ENCODE results near the gene MFAP4.

Gene MFAP4

DNA sequence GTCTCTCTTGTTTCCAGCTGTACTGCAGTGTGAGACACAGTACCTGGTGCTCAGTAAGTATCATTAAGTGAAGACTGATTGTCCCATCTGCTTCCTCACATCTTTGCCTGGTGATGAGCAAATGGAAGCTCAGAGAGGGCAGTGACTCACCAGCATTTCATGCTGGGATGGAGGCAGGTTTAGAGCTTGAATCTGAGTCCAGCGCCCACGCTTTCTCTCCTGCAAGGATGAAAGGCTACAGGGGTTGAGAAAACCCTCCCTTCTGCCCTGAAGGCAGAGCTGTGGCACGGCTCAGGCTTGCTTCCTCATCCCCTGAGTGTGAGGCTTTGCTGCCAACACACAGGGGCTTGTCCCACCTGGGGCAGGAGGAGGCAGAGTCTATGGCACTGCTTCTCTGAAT lies 22.5 kb upstream of the MFAP4 start:
- peak in 1 of 2 donors; percentile 14 for DNase-seq

DNA sequence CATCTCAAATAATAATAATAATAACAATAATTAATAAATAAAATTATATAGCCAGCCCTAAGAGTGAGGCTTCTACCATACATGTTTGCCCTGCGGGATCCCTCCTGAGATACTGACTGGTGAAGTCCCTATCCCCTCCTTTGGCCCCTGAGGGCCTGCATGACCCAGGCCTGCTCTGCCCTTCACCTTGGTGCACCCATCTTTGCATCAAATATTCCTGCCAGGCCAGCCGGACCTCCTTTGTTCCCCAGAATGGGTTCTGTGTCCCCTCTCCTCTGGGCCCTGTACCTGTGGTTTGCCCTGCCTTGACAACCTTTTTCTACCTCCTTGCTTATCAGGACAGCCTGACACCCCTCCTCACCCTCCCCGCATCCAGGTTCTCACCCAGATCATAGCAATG lies 22.1 kb upstream of the MFAP4 start:
- no peak for DNase-seq

DNA sequence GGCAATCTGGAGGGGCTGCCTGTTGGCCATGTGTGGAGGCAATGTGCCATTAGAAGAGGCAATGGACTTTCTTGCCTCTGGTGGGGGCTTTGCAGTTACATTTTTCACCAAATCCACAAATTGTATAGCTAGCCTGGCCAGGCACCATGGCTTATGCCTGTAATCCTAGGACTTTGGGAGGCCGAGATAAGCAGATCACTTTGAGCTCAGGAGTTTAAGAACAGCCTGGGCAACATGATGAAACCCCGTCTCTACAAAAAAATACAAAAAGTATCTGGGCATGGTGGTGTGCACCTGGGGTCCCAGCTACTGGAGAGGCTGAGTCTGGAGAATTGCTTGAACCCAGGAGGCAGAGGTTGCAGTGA lies 21.3 kb upstream of the MFAP4 start:
- no peak for DNase-seq

DNA sequence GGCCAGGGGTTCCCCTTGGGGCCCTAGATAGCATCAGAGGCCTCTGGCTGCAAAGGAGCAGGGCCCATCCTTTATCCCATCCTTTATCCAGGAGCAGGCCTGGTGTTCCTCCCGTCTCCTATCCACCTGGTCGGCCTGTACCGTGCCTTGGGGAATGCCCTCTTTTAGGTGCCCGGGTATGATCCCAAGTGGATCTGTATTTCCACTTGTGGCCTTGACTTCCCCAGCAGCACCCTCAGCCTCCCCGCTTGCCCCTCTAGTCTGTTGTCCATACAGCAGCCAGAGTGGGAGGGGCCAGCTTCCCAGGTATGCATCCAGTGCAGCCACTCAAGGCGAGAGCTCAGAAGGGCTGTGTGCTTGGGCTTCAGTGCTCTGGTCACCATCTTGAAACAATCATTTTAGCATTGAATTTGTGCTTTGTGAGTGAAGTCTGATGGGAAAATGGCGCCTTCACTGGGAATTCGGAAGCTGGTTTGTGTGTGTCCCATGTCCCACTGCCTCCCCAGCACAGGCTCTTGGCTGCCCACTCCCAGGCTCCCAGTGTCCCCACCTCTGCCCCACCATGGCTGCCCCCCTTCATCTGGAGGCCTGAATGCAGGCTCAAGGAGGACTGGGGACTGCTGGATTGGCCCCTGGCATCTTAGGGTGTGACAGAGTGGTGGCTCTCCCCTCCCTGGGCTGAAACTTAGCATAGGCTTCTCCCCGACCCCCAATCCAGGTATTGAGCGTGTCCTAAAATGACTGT lies 20.8 kb upstream of the MFAP4 start:
- DNase-seq: no peak

DNA sequence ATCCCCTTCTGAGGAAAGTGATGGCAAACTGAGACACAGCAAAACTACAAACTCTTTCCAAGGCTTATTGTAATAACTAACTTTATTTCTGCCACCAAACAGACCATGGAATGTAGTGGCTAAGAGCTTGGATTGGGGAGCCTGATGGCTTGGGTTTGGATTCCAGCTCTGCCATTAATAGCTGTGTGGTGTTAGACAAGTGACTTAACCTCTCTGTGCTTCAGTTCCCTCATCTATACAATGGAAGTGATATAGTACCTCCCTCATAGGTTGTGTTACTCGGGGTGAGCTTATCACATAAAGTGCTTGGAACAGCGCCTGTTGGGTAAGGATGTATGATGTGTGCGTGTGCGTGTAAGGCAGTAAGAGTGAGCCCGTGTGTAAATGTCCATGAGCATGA lies 18.1 kb upstream of the MFAP4 start:
- DNase-seq: no peak

DNA sequence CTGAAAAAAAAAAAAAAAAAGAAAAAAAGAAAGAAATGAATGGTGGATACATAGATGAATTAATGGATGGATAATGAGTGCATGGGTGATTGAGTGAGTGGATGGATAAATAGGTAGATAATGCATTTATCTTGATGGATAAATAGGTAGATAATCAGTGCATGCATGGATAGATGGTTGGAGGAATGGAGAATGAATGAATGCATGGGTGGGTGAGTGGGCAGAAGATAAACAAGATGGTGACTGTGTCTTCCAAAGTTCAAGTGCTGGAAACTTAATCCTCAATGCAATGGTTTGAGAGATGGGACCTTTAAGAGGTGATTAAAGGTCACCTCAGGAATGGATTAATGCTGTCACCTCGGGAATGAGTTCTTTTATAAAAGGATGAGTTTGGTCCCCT lies 17.3 kb upstream of the MFAP4 start:
- DNase-seq: no peak

DNA sequence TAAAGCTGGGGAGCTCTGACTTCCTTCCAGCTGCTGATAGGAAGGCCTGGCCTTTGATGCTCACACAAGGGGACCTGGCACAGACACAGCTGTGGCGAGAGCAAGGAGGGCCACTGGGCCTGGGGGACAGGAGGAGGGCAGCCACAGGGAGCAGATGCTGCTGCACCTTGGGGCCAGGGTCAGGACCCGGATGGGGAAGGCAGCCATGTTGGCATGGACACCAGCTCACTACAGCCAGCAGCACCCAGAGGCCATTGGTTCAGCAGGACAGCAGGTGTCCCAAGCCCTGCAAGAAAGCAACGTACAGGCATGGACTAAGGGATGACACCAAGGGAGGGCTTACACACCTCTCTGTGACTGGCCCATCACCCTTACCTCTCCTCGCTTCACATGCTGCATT lies 16.0 kb upstream of the MFAP4 start:
- DNase-seq: no peak

DNA sequence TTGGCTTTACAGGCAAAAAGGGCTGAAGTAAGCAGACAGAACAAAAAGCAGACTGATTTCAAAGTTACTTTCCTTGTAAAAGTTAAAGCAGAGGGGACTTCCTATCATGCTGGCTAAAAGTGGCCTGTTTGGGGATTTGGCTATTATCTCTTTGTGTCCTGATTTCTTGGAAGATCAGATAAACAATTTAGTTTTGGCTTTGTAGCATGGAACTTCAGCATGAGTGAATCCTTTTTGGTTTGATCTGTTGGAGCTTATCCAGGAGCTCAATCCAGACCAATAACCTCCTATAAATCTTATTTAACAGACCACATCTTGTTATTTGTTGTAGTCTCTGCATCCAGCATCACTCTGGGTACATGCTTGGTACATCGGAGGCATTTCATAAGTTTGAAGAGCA lies 15.2 kb upstream of the MFAP4 start:
- no peak for DNase-seq

DNA sequence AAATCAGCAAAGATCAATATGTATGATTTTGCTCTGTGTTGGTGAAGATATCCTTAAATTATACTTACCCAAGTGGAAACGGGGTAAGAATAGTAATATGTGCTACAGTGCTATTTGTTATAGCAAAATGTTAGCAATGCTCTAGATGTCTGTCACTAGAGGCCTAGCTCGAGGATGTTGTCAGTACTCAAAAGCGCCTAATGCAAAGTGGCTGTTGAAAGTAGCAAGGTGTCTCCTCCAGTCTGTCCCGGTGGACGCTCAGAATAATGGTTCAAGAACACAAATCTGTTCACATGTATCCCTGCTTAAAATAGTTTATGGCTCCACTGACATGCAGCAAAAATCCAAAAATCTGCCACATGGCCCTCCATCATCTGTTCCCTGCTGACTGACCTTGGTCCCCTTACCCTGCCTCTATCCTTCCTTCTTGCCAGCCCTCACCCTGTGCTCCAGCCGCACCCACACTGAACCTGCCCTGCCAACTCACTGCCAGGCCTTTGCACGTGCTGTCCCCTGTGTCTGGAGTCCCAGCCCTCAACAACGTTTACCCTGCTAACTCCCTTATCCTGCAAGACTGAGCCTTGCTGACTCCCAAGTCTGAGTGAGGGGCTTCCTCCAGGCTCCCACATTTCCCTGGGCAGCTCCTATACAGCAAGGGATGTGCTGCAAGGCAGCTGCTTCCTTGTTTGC lies 14.5 kb upstream of the MFAP4 start:
- no peak for DNase-seq

DNA sequence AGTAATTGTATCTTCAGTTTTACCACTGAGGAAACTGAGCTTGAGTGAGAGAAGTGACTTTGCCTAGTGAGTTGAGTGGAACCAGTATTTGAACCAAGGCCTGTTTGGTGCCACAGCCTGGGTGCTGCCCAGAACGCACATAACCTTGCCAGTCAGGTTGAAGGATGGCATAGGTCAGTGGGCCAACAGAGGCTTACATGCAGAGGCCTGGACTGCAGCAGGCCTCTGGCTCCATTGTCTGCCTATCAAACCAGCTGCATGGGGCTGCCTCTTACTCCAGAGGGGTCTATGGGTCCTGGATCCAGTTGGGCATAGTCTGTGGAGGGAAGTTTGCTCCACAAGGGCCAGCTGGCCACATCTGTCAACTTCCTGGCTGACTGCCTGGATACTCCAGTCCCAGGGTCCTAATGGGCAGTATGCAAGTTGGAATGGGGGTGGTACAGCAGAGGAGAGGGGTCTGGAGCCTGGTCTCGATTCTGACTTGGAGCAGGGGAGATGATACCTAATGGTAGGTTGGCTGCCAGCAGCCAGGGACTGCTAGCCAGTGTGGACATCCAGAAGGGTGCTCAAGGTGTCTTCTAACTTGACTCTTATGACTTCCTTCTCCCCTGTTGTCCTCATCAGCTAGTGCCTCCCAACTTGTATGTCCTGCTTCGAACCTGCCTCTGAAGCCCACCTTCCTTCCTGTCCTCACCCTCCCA lies 12.9 kb upstream of the MFAP4 start:
- DNase-seq: no peak

DNA sequence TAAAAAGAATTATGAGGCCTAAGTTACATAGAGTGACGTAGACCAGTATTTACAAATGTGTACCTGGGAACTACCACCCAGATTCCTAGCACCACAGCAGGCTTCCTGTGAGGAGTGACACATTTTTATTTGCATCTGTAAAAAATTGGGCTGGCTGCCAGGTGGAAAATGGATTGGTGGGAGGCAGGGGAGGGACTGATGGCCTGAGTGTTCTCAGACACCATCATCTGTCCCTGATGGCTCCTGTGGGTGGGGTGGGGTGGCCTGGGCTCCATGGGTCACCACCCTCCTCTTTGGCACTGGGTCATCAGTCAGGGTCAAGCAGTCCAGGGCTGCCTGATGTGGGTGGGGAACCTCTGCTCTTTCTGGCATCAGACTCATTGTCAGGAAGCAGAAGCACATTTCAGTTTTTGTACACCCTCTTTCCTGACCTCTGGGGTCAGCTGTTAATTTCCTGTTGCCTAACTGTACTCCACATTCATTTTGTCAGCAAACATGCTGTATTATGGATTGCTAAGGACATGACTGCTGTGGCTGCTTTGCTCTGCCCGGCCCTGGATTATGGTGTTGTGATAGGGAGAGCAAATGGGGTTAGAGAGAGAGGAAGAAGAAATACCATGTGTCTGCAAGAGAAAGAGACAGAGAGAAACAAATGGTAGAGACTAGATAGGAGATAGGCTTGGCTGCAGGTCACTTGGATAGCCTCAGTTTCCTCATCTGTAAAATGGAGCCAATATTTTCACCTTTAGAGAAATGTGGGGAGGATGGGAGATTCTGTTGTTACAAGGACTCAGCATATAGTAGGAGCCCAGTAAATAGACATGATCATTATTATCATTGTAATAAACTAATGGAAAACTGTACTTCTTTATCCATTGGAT lies 11.6 kb upstream of the MFAP4 start:
- no peak for DNase-seq

DNA sequence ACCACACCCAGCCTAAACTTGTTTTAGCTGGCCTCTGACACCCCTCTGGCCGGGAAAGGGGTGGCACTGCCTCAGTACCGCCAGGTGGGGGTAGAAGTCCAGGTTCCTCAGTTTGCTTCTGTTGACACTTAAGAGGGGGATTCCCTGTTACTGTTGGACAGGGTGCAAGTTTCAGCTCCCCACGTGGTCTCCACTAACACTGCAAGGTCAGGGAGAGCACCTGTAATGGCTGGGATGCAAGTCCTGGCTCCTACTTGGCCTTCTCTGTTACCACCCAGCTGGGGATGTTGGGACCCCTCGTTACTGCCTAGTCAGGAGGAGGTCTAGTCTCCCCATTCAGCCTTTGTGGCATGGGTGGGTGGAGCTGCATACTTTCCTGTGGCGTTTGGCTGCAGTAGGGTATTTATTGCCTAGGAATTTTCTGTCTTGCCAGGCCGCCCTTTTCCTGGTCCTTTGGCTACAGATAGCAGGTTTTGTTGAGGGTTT lies 10.6 kb upstream of the MFAP4 start:
- no peak for DNase-seq

DNA sequence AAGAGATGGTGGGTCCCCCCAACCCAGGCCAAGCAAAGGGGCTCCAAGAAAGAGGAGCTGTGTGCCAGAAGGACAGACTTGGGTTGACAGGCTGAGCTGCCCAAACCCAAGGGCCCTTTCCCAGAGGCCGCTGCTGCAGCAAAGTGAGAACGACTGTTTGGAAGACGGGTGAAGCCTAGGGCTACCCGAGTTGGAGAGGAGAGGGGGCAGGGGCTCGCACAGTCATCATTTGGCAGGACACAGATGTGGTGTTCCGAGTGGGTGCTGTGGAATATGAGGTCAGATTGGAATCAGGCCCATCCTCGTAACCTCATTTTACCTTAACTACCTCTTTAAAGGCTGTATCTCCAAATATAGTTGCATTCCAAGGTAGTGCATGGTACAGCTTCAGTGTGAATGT lies 5.3 kb upstream of the MFAP4 start:
- no peak for DNase-seq

DNA sequence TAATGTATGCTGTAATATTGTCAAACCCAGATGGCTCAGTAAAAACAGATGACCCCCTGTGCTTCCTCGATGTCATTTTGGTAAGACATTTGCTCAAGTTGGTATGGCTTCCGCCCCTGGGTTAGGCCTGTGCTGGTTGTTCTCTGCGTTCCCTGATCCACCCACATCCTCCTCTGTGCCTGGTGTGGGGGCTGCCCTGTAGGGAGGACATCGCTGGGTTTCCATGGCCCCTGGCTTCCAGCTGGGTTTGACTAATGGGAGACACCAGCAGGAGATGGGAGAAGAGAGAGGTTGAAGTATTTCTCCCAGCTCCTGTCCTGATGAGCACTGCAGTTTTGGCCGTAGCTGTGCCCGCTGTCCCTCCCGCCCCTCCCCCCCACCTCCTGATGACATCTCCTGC lies 4.4 kb upstream of the MFAP4 start:
- DNase-seq: no peak

DNA sequence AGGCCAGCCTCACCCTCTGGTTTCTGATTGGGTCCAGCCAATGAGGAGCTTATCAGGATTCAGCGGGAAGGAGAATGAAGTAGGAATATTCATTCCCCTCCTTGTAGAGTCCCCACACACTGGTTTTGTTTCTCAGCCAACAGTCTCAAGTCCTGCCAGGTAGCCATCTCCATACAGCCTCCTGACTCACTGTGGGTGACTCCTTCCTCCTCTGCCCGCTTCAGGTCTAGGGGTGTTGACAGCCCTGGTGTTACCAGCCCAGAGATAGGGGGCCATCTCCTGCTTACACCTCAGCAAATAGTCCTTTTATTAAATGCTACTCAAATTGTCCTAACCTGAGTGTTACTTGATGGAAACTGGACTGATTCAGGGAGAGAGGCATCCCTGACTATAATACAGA lies 4.0 kb upstream of the MFAP4 start:
- no peak for DNase-seq

DNA sequence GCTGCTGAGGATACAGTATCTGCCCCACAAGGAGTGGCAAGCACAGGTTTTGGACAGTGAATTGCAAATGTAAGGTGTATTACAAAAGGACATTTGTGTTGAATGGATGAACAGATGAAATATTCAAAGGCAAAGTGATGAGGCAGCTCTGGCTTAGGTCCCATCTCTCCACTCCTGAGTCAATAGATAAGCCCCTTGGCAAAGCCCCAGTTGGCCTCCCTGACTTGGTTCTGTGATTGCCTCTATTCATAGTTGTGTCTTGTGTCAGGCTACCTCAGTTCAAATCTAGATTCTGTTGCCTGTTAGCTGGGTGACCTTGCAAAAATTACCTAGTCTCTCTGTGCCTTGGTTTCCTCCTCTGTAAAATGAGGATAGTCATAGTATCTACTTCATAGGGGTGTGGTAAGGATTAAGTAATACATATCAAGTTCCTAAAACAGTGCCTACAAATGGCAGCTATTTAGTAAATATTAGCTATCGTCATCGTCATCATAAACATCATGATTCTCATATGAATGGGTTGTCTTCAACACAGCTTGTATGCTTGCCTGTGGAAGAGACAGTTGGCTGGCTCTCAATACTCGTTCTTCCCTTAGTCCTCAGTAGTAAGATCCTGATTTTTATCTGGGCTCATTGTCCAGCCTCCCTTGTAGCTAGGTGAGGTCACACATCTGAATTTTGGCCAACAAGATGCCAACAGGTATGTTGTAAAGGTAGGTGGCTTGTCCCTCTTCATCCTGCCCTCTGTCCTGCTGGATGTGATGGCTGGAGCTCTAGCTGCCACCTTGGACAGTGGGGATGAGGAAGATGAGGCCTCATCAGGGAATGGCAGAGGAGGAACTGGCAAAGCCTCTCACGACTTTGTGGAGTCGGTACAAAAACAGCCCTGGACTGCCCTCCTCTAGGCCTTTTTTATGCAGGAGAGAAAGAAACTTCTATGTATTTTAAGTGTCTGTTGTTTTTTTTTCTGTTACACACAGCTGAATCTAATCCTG lies 2.1 kb upstream of the MFAP4 start:
- DNase-seq: no peak

DNA sequence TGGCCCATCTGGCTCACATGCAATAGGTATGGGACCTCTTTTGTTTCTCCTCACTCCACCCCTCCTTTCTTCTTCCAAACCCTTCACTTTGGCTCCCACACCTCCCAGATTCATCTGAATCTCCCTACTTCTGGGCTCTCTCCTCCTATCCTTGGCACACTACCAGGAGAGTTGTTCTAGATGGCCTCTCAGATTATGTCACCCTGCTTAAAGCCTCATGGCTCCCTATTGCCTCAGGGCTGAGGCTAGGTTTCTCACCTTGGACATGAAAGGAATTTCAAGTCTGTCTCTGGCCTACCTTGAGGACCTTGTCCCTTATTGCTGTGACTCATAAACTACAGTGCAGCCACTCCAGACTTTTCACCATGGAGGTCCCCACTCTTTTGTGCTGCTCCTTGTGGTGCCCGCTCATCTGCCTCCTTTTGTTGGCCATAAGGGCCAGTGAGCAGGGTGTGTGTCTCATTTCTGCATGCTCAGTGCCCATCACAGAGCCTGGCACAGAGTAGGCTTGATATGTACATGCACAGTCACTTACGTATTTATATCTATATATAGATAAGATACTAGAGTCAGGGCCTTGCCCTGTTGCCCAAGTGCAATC lies 1.0 kb upstream of the MFAP4 start:
- no peak for DNase-seq

DNA sequence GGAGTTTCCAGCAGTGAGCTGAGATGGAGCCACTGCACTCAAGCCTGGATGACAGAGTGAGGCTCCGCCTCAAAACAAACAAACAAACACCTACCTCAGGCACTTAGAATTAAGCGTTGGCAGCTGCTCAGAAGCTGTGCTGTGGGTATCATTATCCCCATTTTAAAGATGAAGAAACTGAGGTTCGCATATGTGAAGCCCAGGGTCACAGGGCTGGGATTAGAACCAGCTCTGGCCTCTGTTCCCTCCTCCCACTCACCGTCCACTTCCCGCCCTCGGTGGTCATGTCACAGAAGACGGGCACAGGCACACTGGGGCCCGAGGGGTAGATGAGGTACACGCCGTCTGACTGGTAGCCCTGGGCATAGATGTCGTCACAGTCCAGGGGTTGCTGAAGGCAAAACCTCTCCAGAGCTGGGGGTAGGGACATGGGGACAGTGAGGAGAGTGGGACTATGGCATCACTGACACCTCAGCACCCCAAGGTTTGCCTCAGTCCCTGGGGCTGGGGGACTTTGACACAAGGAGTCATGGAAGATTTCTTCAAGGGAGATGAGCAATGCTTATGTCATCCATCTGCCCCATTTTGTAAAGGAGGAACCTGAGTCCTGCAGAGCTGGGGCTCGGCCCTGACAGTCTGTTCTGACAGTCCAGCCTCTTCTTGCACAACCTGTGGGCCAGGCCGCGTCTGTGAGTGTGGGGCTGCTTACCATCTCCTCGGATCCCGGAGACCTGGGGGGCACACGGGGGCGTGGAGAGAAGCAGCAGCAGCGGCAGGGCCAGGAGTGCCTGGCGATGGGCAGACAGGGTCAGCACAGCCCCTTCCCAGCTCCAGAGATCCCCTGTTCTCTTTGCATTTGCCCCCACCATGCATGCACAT lies 700 bp downstream of the MFAP4 start:
- no peak for DNase-seq

DNA sequence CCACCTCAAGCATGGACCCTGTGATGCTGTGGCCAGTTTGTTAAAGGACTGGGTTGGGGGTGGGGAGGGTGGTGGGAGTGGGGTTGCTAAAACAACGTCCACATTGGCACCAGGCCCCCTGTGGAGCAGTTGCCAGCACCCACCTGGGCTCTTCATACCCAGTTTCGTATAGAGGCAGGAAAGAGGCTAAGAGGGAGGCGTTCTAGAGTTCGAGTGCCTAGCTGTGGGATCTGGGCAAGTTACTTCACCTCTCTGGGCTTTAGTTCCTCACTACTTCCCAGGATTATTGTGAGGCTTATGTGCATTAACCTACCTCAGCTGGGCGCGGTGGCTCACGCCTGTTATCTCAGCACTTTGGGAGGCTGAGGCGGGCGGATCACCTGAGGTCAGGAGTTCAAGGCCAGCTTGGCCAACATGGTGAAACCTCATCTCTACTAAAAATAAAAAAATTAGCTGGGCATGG lies 1.4 kb downstream of the MFAP4 start:
- DNase-seq: no peak

DNA sequence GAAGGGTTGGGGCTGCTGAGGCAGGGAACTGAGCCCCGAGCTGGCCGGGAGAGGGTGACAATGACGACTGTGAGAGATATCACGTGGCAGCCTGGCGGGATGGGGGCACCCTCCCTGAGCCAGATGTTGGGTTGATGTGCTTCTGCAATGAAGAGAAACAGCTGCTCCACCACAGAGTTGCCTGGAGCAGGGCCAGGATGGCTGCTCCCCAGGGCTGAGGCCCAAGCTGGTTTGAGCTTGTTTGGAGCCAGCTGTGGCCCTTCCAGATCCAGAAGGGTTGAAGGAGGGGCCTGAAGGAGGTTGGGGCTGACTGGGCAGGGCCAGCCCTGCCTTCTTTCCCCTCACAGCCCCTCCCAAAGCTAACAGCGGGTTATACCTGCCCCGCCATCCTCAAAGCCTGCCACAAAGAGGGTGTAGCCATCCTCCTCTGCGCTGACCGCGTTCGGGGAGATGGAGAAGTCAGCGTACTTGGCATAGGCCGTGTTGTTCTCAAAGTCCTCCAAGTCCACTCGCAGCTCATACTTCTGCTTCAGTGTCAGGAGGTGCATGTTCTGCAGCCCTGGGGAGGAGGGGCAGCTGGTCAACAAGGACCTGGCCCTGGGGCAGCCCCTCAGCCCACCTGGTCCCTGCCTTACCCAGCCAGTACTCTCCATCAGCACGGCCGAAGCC lies 2.1 kb downstream of the MFAP4 start:
- DNase-seq: no peak

Measured in stimulated activated CD4-positive, alpha-beta T cell treated with anti-CD3 and anti-CD28 coated beads, Interleukin-2, amount 100 ng/mL, for 48 hours (primary cell).